Neural crest cell (in vitro differentiated cells): ENCODE data around the gene SLC39A7. TPM values are rescaled to one million over a fixed set of nuclear protein-coding genes. Genes with fewer than 3 reads are reported as not detected.

Experiments used
- DNase-seq: peaks from one replicate; pipeline ENCODE4 v3.0.0; 2021; ENCODE audit warnings: low read depth, mixed read lengths, low spot score
- H3K27ac Mint-ChIP-seq: one replicate; pipeline ENCODE4 v1.8.0; 2021; ENCODE audit warnings: mild to moderate bottlenecking, mixed read lengths; ENCODE audit not compliant: unreplicated experiment
- H3K27me3 Mint-ChIP-seq: 2 replicates; pipeline ENCODE4 v1.8.0; 2021; ENCODE audit warnings: low read depth, mild to moderate bottlenecking, mixed read lengths
- H3K36me3 Mint-ChIP-seq: 2 replicates; pipeline ENCODE4 v1.8.0; 2021; ENCODE audit warnings: low read depth, mild to moderate bottlenecking, mixed read lengths
- H3K4me1 Mint-ChIP-seq: 2 replicates; pipeline ENCODE4 v1.8.0; 2021; ENCODE audit warnings: mixed read lengths
- H3K4me3 Mint-ChIP-seq: one replicate; pipeline ENCODE4 v1.8.0; 2021; ENCODE audit warnings: mild to moderate bottlenecking, mixed read lengths
- H3K9me3 Mint-ChIP-seq: 2 replicates; pipeline ENCODE4 v1.8.0; 2021; ENCODE audit warnings: mixed read lengths
- total RNA-seq: library from RNA; stranded (reverse); gene quantifications from 2 replicates; pipeline ENCODE4 v1.2.1, GENCODE V29; 2021
- TF ChIP-seq, protein P1 (sequence below): fragments of 200-600 bp; sonication (generic); conservative IDR thresholded peaks from 2 replicates; pipeline ENCODE4 v1.5.0; 2021; ENCODE audit warnings: antibody characterized with exemption, mild to moderate bottlenecking

Gene SLC39A7
- total RNA-seq, 1 donor from 2014 or later = 103 TPM

DNA sequence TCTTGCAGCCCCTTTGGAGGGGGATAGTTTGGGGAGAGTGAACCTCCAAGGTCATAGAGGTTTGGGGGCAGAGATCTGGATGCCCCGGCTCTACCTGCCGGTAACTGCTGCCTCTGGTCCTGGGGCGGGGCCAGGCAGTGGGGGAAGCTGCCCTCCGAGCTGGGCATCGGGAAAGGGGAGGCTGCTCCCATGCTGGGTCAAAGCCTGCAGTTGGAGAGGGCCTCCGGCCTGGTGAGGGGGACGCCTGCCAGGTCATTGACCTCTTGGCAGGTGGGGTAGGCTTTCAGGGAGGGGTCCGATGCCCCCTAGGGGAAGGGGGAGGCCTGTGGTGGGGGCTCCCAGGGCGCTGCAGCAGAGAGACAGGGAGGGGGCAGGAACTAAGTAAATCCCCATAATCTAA, 15.5 kb upstream of the SLC39A7 start:
- H3K9me3 Mint-ChIP-seq = peaks cover 7% of the 10 kb centered on the region
- TF ChIP-seq, protein P1, sequence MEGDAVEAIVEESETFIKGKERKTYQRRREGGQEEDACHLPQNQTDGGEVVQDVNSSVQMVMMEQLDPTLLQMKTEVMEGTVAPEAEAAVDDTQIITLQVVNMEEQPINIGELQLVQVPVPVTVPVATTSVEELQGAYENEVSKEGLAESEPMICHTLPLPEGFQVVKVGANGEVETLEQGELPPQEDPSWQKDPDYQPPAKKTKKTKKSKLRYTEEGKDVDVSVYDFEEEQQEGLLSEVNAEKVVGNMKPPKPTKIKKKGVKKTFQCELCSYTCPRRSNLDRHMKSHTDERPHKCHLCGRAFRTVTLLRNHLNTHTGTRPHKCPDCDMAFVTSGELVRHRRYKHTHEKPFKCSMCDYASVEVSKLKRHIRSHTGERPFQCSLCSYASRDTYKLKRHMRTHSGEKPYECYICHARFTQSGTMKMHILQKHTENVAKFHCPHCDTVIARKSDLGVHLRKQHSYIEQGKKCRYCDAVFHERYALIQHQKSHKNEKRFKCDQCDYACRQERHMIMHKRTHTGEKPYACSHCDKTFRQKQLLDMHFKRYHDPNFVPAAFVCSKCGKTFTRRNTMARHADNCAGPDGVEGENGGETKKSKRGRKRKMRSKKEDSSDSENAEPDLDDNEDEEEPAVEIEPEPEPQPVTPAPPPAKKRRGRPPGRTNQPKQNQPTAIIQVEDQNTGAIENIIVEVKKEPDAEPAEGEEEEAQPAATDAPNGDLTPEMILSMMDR = no peak
- H3K36me3 Mint-ChIP-seq = peaks cover 2% of the 10 kb centered on the region
- peaks cover 24% of the 10 kb centered on the region for H3K27me3 Mint-ChIP-seq
- H3K4me3 Mint-ChIP-seq = no peak overlapping the region
- H3K27ac Mint-ChIP-seq = no peak overlapping the region
- DNase-seq = no peak
- H3K4me1 Mint-ChIP-seq = peaks cover 9% of the 10 kb centered on the region

- no peak for DNase-seq
- Mint-ChIP-seq H3K27ac (no peak overlapping the region), H3K4me3 (no peak overlapping the region), H3K4me1 (peaks cover 15% of the 10 kb centered on the region), H3K9me3 (peaks cover 7% of the 10 kb centered on the region), H3K36me3 (peaks cover 2% of the 10 kb centered on the region), H3K27me3 (peaks cover 28% of the 10 kb centered on the region)
- TF ChIP-seq, protein P1 = no peak
These were observed 14.9 kb upstream of the SLC39A7 start for GRCh38 chr6:33185654-33186187.

DNA sequence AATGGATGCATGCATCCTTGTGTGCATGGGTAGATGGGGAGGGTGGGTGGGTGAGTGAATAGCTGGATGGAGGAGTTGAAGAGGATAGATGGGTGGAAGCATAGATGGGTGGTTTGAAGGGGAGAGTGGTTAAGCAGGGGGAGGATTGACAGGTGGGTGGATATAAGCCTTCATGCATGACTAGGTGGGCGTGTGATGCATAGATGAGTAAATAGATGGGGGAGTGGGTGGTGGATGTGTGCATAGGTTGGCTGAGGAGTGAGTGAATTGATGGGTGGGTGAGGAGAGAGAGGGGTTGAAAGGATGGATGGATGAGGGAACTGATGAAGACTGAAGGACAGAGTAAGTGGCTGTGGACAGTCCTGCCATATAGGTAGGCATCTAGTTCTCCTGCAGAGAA, 12.9 kb upstream of the SLC39A7 start:
- no peak overlapping the region for H3K4me3 Mint-ChIP-seq
- DNase-seq = no peak
- peaks cover 29% of the 10 kb centered on the region for H3K4me1 Mint-ChIP-seq
- H3K27ac Mint-ChIP-seq = no peak overlapping the region
- TF ChIP-seq, protein P1 = no peak
- peaks cover 48% of the 10 kb centered on the region for H3K27me3 Mint-ChIP-seq
- peaks cover 7% of the 10 kb centered on the region for H3K9me3 Mint-ChIP-seq
- peaks cover 2% of the 10 kb centered on the region for H3K36me3 Mint-ChIP-seq

DNA sequence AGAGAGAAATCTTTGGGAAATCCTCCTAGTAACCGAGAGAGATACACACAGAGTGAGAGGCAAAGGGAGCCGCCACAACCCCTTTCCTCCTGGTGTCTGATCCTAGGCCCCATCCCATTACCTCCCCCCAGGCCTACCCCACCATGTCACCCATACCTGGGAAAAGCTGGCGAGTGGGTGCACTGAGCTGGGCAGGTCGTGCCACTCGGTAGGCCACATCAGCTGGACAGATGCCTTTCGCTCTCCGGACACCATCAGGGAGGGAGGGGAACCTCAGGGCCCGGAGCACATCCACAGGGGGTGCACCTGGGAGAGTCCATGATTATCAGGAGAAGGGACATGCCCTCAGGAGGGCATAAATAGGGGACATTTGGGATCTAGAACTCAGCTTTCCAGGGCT, 11.5 kb upstream of the SLC39A7 start:
- peaks cover 2% of the 10 kb centered on the region for H3K36me3 Mint-ChIP-seq
- peaks cover 4% of the 10 kb centered on the region for H3K9me3 Mint-ChIP-seq
- H3K4me3 Mint-ChIP-seq = no peak overlapping the region
- no peak overlapping the region for H3K27ac Mint-ChIP-seq
- peaks cover 57% of the 10 kb centered on the region for H3K27me3 Mint-ChIP-seq
- no peak for DNase-seq
- TF ChIP-seq, protein P1 = no peak
- peaks cover 35% of the 10 kb centered on the region for H3K4me1 Mint-ChIP-seq

DNA sequence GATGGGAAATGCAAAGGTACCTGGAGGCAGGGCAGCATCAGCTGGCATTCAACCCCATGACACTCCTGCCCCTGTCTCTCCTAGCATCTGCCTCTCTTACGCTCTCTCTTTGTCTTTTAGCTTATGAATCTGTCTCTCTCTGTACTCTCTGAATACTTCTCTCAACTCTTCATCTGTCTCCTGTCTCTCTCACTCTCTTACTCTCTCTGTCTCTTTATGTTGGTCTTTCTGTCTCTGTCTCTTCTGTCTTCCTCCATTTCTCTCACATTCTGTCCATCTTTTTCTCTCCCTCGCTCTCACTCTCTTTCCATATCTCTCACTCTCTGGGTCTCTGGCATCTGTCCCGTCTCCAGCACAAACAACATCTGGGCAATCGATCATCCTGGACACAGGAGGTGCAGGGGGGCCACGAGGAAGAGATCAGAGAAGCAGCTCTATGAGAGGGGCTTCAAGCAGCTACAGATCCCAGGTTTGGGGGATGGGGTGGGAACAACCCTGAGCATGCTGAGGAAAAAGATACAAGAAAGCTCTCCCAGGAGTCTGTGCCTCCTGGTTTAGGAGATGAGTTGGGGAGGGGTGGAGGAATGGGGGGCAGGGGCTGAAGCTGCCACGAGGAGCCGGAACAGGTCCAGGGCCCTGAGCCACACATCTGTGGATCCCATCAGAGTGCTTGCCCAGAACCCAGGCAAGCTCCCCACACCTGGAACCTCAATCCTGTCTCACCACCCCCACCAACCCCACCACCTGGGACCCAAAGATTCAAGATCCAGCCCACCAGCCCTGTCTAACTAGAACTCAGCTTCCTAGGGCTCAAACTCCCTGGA, 10.8 kb upstream of the SLC39A7 start:
- Mint-ChIP-seq H3K36me3 (peaks cover 4% of the 10 kb centered on the region), H3K27ac (no peak overlapping the region), H3K9me3 (no peaks in the 10 kb centered on the region), H3K4me1 (peaks cover 35% of the 10 kb centered on the region), H3K4me3 (peak overlapping the region; percentile 17), H3K27me3 (peaks cover 54% of the 10 kb centered on the region)
- TF ChIP-seq, protein P1 = no peak
- no peak for DNase-seq
